ENCODE data around the gene CDH2.

The CDH2 gene

GRCh38 chr18:27996801-27997272, 180.1 kb downstream of the CDH2 start:
- H3K4me3 ChIP-seq (ENCODE audit: insufficient read depth, low read length, poor library complexity, severe bottlenecking), result no peak overlapping the region
- H3K27ac ChIP-seq (ENCODE audit: low read depth, low read length), result no peak overlapping the region
- TF ChIP-seq EZH2phosphoT487 (conservative IDR thresholded peaks at IDR 0.05; ENCODE audit: low read length) (no peak), CTCF (IDR thresholded peaks at IDR 0.05; ENCODE audit: insufficient read depth, low read length, poor library complexity, severe bottlenecking) (no peak)
- H3K9me3 ChIP-seq (ENCODE audit: insufficient read depth, low read length), result no peaks in the 10 kb centered on the region
- no peaks in the 10 kb centered on the region for H3K9me2 ChIP-seq (replicated peaks; ENCODE audit: insufficient read depth, low read length)
- no peaks in the 10 kb centered on the region for H3K79me2 ChIP-seq (ENCODE audit: insufficient read depth, low read length)
- H3K27me3 ChIP-seq (ENCODE audit: low read length), result no peaks in the 10 kb centered on the region
- no peak overlapping the region for H3K9ac ChIP-seq (ENCODE audit: low read length)
- H4K20me1 ChIP-seq (ENCODE audit: low read depth, low read length), result no peaks in the 10 kb centered on the region
- H3F3A ChIP-seq (ENCODE audit: insufficient read depth), result no peaks in the 10 kb centered on the region
- H3K36me3 ChIP-seq (ENCODE audit: low read length), result no peaks in the 10 kb centered on the region
- no peak overlapping the region for H2AFZ ChIP-seq (ENCODE audit: low read depth, low read length, severe bottlenecking)
- H3K4me2 ChIP-seq (ENCODE audit: low read depth, low read length, poor library complexity, severe bottlenecking), result no peak overlapping the region

- Histone ChIP-seq H3K9me3 (ENCODE audit: insufficient read depth, low read length) (no peaks in the 10 kb centered on the region), H2AFZ (ENCODE audit: low read depth, low read length, severe bottlenecking) (no peak overlapping the region), H3K27me3 (ENCODE audit: low read length) (no peaks in the 10 kb centered on the region), H3K4me3 (ENCODE audit: insufficient read depth, low read length, poor library complexity, severe bottlenecking) (no peak overlapping the region), H4K20me1 (ENCODE audit: low read depth, low read length) (no peaks in the 10 kb centered on the region), H3K4me2 (ENCODE audit: low read depth, low read length, poor library complexity, severe bottlenecking) (no peak overlapping the region), H3K27ac (ENCODE audit: low read depth, low read length) (no peak overlapping the region), H3K79me2 (ENCODE audit: insufficient read depth, low read length) (no peaks in the 10 kb centered on the region), H3K9me2 (replicated peaks; ENCODE audit: insufficient read depth, low read length) (no peaks in the 10 kb centered on the region), H3K9ac (ENCODE audit: low read length) (no peak overlapping the region), H3F3A (ENCODE audit: insufficient read depth) (no peaks in the 10 kb centered on the region), H3K36me3 (ENCODE audit: low read length) (no peaks in the 10 kb centered on the region)
- TF ChIP-seq EZH2phosphoT487 (conservative IDR thresholded peaks at IDR 0.05; ENCODE audit: low read length) (no peak), CTCF (IDR thresholded peaks at IDR 0.05; ENCODE audit: insufficient read depth, low read length, poor library complexity, severe bottlenecking) (no peak)
These were observed 181.0 kb downstream of the CDH2 start for GRCh38 chr18:27995770-27996502.

GRCh38 chr18:27994571-27994970, 182.4 kb downstream of the CDH2 start:
- TF ChIP-seq EZH2phosphoT487 (conservative IDR thresholded peaks at IDR 0.05; ENCODE audit: low read length), result no peak
- no peak for TF ChIP-seq CTCF (IDR thresholded peaks at IDR 0.05; ENCODE audit: insufficient read depth, low read length, poor library complexity, severe bottlenecking)

More at GRCh38 chr18:27994571-27994970, 182.4 kb downstream of the CDH2 start:
- no peaks in the 10 kb centered on the region for H3K27me3 ChIP-seq (ENCODE audit: low read length)
- no peaks in the 10 kb centered on the region for H3K9me2 ChIP-seq (replicated peaks; ENCODE audit: insufficient read depth, low read length)
- H3K4me3 ChIP-seq (ENCODE audit: insufficient read depth, low read length, poor library complexity, severe bottlenecking), result no peak overlapping the region
- H3K27ac ChIP-seq (ENCODE audit: low read depth, low read length), result no peak overlapping the region
- no peak overlapping the region for H2AFZ ChIP-seq (ENCODE audit: low read depth, low read length, severe bottlenecking)
- no peaks in the 10 kb centered on the region for H3F3A ChIP-seq (ENCODE audit: insufficient read depth)
- H3K9ac ChIP-seq (ENCODE audit: low read length), result no peak overlapping the region
- no peak overlapping the region for H3K4me2 ChIP-seq (ENCODE audit: low read depth, low read length, poor library complexity, severe bottlenecking)
- H3K79me2 ChIP-seq (ENCODE audit: insufficient read depth, low read length), result no peaks in the 10 kb centered on the region
- H4K20me1 ChIP-seq (ENCODE audit: low read depth, low read length), result no peaks in the 10 kb centered on the region
- H3K9me3 ChIP-seq (ENCODE audit: insufficient read depth, low read length), result no peaks in the 10 kb centered on the region
- no peaks in the 10 kb centered on the region for H3K36me3 ChIP-seq (ENCODE audit: low read length)
